Stimulated activated CD4-positive, alpha-beta T cell treated with anti-CD3 and anti-CD28 coated beads, Interleukin-15, amount 100 ng/mL, for 24 hours (primary cell): ENCODE results near the gene ACY1.
A peak's percentile ranks its signal among the peaks of the same experiment; 100 is the strongest.

Experiments
- DNase-seq: peaks from one replicate; pipeline ENCODE4 v3.0.0-alpha.2; 2020

Gene ACY1

DNA sequence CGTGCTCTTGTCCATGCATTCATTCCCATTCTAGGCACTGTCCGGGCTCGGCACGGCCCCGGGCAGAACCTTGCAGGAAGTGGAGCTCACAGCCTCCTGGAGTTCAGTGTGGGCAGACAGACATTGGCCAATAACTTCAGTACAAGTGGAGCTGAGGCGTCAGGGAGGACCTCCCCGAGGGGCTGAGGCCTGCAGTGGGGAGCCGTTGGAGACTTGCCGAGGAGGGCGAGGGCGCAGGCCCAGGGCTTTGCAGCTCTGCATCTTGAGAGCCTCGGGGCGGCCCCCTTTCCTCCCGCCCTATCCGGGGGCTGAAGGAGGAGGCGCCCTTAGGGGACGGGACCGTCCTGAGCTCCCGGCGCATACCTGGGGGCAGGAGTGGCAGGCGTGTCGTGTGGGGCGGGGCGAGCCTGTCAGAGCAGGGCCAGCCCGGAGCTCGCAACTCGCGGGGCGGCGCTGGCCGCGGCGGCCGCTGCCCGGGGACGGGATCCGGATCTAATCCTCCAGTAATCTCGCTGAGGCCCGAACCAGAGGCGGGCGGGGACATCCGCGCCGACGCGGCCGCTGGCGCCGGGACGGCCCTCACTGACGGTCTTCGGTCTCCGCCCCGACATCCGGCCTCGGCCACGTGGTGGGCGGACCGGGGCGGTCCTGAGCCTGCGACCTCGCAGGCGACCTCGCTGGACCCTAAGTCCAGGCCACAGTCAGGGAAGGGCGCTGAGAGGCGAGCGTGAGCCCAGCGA lies at the start of gene ACY1:
ACY1 (plus strand) TSS at position 698 of the 740 bp plus-strand sequence. CDS start 530 bp downstream, outside the sequence.
- DNase-seq: peak; percentile 91

DNA sequence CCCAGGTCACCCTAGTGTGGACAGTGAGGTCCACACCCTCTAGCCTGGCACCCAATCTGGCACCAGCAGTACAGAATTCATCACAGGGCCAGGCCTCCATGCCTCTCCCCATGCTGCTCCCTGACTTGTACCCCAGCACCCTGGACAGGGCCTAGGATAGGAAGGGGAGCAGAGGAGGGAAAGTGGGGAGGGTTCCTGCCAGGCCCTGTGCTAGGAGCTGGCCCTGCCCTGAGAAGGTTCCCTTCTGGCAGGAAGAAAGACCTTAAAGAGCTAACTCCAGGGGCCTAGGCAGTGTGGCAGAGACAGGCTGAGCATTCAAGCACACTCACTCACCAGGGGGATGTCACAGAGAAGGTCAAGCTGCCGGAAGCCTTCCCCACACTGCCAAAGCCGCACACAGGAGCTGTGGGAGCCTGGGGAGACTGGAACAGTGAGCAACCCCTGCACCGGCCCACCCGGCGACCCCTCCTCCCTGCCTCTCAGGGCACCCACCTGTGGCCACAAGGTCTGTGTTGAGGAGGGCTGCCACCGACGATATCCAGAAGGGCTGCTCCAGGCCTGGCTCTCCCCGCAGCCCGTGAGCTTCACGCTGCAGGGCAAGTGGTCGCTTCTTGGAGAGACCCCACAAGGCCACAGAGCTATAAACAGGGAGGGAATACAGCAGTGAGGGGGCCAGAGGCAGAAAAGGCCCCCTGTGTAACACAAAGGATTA lies 49.0 kb upstream of the ACY1 start:
- DNase-seq: no peak

GRCh38 chr3:51934991-51935885 lies 48.1 kb upstream of the ACY1 start:
- DNase-seq: no peak

DNA sequence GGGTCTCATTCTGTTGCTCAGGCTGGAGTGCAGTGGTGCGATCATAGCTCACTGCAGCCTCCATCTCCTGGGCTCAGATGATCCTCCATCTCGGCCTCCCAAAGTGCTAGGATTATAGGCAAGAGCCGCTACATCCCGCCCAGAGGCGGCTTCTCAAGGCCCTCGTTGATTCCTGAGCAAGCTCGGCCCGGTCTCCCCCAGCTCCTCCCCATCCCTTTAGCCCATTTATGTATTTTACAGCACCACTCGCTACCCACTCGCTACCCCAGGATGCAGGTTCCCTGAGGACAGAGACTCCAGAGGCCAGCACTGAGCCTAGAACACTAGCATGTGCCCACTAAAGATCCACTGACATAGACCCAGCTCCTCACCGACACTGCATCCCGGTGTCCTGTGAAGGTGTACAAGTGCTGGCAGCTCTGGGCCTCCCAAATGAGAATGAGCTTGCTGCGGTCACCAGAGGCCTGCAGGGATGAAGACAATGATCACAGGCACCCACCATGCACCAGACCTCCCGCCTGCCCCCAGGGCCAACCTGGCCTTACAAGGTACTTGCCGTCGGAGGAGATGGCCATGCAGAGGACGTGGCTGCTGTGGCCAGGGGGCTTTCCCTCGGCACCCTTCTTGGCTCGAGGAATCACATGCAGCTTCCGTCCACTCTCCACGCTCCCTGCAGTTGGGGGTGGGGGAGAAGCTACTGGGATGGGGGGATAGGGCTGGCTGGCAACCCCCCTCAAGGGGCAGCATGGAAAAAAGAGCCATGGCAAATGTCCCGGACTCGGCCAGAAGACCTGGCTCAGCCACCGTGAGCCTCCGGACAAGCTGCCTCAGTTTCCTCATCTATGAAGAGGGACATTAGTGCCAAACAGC lies 47.2 kb upstream of the ACY1 start:
- DNase-seq: no peak

DNA sequence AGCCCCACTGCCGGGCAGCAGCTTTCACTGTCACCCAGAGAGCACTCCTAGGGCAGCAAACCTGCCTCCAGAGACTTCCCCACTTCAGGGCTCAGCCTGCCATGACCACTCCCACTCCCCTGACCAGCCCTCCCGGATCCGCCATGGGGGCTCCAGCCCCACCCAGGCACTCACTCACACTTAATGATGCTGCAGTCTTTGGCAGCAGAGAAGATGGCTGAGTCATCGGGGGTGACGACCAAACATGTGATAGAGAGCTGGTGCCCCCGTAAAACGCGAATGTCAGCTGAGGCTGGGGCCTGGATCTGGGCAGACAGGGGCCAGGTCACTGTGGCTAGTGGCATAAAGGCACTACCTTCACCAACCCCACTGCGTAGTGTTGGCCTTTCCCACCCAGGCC lies 46.3 kb upstream of the ACY1 start:
- no peak for DNase-seq

- no peak for DNase-seq
These were observed 45.5 kb upstream of the ACY1 start for GRCh38 chr3:51937611-51938450.

DNA sequence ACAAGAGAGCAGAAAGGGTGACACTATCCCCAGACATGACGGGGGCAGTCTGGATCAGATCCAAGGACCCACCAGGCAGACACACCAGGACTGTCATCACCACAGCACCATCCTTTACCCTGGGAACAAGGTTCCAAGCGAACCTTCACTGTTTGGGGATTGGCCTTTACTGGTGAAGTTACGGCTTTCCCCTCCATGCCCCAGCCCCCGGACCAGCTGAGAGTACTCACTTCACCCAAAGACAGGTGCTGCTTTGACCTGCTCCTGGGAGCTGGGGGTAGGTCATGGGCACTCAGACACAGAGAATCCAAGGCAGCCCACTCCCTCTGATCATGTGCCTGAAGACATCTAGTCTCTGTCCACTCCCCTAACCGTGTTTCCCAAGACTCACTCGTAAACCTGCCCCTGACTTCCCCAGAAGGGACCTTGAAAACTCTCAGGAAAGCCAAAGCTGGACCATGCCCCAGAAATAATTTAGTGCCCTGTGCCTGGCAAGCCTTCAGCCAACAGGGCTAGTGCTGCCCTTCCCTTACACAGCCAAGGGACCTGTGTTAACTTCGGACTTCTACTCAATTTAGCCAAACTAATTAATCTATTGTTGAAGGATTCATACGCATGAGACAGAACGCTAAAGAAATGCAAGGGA lies 44.4 kb upstream of the ACY1 start:
- DNase-seq: no peak

DNA sequence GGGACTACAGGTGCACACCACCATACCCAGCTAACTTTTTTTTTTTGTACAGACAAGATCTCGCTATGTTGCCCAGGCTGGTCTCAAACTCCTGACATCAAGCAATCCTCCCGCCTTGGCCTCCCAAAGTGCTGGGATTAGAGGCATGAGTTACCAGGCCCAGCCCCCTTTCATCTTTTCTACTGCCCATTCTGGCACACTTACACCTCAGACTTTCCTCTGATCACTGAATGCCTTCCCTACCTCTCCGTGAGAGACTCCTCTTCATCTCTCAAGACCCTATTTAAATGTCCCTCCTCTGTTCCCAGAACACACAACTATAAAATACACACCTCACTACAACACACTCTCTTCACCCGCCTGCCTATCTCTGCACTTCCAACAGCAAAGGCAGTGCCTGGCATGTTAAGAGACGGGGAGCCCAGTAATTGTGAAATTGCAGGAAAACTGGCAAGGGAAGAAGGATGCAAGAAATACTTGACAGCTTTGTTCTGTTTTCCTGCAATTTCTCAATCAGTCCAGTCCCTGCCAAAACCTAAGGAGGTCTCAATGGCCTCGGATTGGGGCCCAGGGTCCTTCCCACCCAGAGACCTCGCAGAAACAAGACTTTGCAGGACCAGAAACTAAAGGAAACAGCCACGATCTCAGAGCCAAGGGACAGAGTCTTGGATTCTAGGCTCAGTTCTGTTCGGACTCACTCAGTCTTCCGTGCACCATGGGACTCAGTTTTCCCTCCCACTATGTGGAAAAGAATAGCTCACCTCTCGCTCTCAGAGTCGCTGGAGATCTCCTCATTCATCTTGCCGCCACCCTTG lies 42.5 kb upstream of the ACY1 start:
- DNase-seq: no peak

- no peak for DNase-seq
These were observed 41.9 kb upstream of the ACY1 start for GRCh38 chr3:51941463-51941797.

GRCh38 chr3:51941798-51942602 lies 41.3 kb upstream of the ACY1 start, which contains the start of the genes PARP3 and RRP9:
PARP3 (plus strand) TSS chr3:51942363; CDS start chr3:51943356, 993 bp downstream.
RRP9 (minus strand) TSS chr3:51941904; CDS start chr3:51941867, 37 bp downstream.
- DNase-seq: peak; percentile 100

GRCh38 chr3:51942603-51943450 lies 40.5 kb upstream of the ACY1 start:
- DNase-seq: peak; percentile 79

DNA sequence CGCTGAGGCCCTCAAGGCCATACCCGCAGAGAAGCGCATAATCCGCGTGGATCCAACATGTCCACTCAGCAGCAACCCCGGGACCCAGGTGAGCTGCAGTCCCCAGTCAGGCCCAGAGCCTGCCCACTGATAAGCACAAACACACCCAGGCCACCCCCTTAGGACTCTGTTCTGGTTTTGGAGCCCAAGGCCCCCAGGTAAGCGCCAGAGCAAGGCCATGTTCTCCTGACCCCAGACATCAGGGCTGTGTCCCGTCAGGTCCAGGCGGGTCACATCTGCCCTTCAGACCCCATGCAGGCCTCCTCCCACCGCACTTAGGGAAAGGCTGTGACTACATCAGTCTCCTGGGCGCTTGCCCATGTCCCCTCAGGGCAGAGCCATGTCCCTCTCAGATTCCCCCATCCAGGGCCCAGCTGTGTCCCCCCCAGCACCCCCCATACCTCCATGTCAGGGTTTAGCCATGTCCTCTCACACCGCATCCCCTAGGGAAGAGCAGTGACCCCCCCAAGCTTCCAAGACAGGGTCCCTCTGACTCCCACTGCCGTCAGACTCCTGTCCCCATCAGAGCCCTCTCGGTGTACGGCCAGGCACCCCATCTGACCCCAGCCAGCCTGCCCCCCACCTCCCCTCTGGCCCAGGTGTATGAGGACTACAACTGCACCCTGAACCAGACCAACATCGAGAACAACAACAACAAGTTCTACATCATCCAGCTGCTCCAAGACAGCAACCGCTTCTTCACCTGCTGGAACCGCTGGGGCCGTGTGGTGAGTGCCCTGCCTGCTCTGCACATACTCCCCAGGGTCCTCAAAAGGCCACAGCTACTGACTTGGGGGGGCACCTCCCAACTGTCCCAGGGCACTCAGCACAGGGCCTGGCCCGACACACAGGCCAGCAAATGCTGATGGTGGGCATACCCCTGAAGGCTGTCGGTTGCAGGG lies 39.6 kb upstream of the ACY1 start:
- no peak for DNase-seq

DNA sequence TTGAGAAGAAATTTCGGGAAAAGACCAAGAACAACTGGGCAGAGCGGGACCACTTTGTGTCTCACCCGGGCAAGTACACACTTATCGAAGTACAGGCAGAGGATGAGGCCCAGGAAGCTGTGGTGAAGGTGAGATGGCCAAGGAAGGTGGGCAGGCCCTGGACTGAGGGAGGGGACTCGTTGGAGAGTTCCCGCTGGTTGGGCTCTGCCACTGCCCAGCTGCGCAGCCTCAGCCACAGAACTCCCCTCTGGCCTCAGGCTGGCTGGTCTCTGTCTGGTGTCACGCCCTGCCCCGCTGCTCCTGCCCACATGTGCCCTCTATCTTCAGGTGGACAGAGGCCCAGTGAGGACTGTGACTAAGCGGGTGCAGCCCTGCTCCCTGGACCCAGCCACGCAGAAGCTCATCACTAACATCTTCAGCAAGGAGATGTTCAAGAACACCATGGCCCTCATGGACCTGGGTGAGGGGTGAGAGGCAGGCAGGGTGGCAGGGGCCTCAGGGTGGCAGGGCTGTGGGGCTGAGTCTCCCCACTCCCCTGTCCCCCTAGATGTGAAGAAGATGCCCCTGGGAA lies 38.8 kb upstream of the ACY1 start:
- DNase-seq: no peak

DNA sequence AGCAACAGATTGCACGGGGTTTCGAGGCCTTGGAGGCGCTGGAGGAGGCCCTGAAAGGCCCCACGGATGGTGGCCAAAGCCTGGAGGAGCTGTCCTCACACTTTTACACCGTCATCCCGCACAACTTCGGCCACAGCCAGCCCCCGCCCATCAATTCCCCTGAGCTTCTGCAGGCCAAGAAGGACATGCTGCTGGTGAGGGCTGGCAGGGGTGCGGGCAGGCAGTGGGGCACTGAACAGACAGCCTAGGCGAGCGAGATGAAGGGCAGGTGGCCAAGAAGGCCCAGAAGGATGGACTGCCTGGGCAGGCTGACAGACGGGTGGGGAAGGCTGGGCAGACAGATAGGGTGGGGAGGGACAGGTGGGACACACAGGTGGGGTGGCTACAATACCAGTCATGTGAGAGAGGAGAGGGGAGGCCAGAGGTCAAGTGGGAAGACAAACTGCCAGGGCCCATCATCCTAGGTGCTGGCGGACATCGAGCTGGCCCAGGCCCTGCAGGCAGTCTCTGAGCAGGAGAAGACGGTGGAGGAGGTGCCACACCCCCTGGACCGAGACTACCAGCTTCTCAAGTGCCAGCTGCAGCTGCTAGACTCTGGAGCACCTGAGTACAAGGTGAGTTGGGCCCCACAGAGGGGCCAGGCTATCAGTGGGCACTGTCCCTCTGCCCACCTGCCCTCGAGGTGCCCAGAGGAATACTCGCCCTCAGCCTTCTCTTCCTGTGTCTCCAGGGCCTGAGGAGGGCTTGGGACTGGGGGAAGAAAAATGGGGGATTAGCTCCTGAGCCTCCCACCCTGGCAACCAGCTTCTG lies 38.1 kb upstream of the ACY1 start:
- DNase-seq: no peak

DNA sequence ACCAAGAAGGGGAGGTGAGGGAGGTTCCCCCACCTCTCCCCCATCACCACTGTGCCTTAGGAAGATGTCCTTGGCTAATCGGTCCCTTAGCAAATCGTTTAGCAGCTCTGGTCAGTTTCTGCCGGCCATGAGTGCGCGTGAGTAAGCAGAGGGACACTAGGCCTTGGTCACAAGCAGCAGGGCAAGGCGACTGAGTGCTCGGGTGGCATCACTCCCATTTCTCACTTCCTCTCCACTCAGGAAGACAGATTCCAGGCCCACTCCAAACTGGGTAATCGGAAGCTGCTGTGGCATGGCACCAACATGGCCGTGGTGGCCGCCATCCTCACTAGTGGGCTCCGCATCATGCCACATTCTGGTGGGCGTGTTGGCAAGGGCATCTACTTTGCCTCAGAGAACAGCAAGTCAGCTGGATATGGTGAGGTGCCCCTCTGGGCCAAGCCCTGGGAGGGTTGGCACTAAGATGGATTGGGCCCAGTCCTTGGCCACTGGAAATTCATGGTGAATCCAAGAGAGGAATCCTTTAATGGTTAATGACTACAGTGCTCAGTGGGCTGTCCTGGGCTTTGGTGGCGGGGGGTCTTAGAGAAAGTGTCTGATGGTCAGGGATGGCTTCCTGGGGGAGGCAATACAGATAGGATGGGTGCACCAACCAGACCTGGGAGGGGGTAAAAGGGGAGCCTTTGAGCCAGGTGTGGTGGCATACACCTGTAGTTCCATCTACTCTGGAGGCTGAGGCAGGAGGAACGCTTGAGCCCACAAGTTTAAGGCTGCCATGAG lies 37.2 kb upstream of the ACY1 start:
- no peak for DNase-seq
